SH-SY5Y (cell line): ENCODE data around the gene UBE2G2.

Experiments
- GATA2 ChIP-seq: IDR thresholded peaks from 2 replicates; pipeline ENCODE4 v1.6.1; 2011; ENCODE audit warnings: mild to moderate bottlenecking, low read depth, low read length
- GATA3 ChIP-seq: IDR thresholded peaks from 2 replicates; pipeline ENCODE4 v1.6.1; 2011; ENCODE audit warnings: low read depth, mild to moderate bottlenecking, low read length, moderate library complexity

The UBE2G2 gene

GRCh38 chr21:44842087-44842486 is 40.5 kb upstream of the UBE2G2 start:
- TF ChIP-seq GATA3 (no peak), GATA2 (no peak)

- TF ChIP-seq GATA2 (no peak), GATA3 (no peak)
Observed at GRCh38 chr21:44840771-44841170, 39.2 kb upstream of the UBE2G2 start.

GRCh38 chr21:44838951-44839350 is 37.3 kb upstream of the UBE2G2 start:
- TF ChIP-seq GATA3 (no peak), GATA2 (no peak)

DNA sequence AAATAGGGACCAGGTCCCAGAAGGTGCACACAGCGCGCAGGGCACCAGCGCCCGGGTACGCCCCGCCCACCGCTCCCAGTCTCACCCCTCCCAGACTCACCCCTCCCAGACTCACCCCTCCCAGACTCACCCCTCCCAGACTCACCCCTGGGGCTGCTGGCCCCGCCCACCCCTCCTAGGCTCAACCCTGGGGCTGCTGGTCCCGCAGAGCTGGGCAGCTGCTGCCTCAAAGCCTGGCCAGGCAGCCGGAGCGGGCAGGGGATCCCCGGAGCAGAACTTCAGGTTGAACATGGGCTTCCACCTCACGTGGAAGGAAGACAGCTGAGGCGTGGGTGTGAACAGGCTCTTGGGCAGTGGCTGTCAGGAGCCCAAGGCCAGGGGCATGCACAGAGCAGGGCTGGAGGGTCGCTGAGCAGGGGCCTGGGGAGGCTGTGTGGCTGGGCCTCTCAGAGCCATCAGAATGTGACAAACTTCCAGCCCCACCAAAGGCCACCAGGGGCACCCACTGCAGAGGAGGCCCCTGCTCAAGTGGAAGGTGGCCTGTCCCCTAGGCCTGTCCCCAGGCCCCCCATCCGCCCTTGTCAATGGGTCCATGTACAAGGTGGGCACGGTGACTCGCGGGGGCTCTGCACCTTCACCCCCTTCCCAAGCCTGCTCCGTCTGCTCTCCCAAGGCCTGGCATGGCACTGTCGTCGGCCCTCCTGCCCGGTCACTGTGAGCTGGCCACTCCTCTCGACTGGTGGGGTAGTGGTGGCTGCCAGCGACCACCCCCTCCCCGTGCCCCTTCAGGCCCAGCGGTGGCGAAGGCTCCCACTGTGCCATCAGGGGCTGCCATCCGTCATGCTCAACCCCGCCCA is 36.6 kb upstream of the UBE2G2 start:
- TF ChIP-seq GATA2 (no peak), GATA3 (no peak)

DNA sequence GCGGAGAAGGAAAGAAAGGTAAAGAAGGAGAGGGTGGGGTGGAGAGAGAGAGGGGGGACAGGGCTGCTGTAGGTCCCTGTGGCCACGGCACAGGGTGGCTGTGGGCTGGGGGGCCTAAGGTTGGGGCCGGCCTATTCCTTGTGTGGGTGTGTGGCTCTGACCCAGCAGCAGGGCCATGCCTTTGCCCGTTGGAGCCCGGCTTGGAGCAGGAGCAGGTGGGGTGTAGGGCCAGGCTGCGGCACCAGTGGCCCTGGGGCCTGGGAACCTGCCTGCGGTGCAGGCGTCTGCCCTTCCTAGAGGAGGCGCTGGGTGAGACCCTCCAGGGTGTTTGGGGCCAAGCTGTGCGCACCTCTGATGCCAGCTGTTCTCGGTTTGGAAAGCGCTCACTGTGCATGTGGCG is 35.9 kb upstream of the UBE2G2 start:
- TF ChIP-seq GATA3, result no peak
- TF ChIP-seq GATA2, result no peak

GRCh38 chr21:44836666-44837471 is 35.2 kb upstream of the UBE2G2 start:
- TF ChIP-seq GATA3 (no peak), GATA2 (no peak)

DNA sequence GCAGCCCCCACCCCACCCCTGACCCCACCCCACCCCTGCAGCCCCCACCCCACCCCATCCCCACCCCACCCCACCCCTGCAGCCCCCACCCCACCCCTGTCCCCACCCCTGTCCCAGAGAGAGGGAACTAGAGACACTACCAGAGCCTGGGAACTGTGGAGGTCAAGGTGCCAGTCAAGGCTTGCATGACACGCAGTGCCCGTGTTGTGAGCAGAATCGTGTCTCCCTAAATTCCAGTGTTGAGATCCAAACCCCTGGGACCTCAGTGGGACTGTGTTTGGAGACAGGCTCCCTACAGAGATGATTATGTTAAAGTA is 34.7 kb upstream of the UBE2G2 start:
- TF ChIP-seq GATA3 (no peak), GATA2 (no peak)

DNA sequence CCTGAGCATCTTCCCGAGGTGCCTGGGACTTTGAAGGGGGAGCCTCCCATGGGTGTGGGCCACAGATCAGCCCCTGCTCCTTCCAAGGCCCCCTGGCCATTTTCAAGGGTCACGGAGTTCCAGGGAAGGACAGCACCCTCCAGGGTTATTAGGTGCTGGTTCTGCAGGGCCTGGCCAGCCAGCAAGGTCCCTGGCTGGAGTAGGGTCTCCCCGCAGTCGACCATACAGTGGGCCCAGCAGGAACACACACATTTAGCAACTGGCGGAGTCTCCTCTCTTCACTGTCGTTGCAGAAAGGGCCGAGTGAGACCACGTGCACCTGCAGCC is 34.0 kb upstream of the UBE2G2 start:
- TF ChIP-seq GATA2 (no peak), GATA3 (no peak)

DNA sequence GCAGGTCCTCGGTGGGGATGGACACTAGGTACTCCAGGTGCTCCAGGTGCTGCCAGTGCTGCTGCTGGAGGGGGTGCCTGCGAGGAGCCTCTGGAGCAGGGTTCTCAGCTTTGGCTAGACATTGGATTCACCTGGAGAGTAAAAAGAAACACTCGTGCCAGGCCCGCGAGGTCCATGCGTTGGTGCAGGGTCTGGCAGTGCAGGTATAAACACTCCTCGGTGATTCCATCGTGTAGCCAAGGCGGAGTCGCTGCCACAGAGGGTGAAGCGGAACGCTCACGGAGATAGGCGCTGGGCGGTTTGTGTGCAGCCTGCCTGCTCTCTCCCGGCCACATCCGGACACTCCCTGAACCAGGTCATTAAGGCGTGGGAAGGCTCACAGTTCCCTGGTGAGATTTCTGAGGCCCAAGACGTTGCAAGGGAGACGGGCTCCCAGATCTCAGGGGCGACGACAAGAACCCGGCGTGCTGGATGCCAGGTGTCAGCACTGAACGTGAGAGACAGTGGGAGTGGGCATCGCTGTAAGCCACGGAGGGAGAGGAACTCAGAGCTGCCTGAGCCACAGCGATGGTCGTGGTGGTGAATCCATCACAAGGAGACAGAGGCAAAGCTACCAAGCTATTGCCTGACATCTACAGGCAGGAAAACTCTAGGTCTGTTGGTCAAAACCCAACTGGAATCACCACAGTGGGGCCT is 33.5 kb upstream of the UBE2G2 start:
- TF ChIP-seq GATA2 (no peak), GATA3 (no peak)

GRCh38 chr21:44834231-44834950 is 32.8 kb upstream of the UBE2G2 start:
- TF ChIP-seq GATA3, result no peak
- no peak for TF ChIP-seq GATA2

GRCh38 chr21:44833663-44834062 is 32.0 kb upstream of the UBE2G2 start:
- TF ChIP-seq GATA3, result no peak
- TF ChIP-seq GATA2, result no peak

- TF ChIP-seq GATA3, result no peak
Observed at GRCh38 chr21:44831227-44831860, 29.7 kb upstream of the UBE2G2 start.

- no peak for TF ChIP-seq GATA2
- no peak for TF ChIP-seq GATA3
Observed at GRCh38 chr21:44829507-44830092, 28.0 kb upstream of the UBE2G2 start.
